HG03575 (cell line): Measurements from ENCODE around the gene TEKTIP1.
"Not testable (repeated sequence)": the region's sequence is repeated elsewhere in the genome, so short reads cannot be mapped to it uniquely, and the experiment has no call there.

Source experiments
- ATAC-seq: cut with Tn5 transposase; IDR thresholded peaks from one replicate; pipeline ENCODE4 v1.9.1; 2021; ENCODE audit not compliant: unreplicated experiment, insufficient number of reproducible peaks, low FRiP score; ENCODE audit errors: extremely low read depth

Gene TEKTIP1

DNA sequence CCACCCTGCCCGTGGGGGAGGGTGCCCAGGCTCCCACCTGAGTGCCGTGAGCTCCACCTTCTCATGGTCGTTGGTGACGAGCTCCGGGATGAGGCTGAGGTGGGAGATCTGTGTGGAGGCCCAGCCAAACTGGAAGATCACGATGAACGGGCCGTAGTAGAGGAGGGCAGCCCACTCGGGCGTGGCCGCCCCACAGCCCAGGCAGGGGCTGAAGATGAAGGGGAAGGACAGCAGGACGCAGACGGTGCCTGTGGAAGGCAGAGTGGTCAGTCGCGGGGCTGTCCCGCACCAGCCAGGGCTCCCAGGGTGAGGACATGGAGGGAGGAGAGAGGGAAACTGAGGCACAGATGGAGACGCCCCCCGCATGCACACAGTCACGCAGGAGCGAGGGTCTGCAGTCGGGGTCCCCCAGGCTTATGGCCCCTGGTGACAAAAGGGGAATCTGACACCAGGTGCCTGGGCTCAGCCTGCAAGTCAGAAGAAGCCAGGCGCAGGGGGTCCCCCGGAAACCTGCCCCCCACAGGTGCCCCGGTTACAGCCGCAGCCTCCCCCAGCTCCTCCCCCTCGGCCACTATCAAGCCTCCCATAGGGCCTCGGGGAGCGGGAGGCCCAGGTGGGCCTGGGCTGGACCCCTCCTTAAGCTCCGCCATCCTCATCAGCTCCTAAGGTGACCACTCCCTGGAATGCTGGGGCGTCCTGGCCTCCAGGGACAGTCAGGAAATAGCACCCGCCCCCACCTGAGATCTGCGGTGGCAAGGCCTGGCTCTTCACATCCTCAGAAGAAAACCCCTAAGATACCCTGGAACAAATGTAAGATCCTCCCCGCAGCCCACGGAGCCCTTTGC lies 12.2 kb downstream of the TEKTIP1 start:
- ATAC-seq: no peak

DNA sequence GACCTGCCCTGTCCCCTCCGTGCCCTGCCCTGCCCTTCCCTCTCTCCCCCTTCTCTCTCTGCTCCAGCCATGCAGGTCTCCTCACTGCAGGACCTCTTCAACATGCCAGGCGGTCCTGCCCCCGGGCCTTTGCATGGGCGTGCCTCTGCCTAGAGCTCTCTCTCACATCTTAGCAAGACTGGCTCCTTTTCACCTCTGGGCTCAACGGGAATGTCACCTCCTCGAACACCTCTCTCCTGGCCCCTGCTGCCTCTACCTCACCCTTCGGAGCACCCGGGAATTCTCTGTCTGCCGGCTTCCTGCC lies 12.8 kb downstream of the TEKTIP1 start:
- no peak for ATAC-seq

DNA sequence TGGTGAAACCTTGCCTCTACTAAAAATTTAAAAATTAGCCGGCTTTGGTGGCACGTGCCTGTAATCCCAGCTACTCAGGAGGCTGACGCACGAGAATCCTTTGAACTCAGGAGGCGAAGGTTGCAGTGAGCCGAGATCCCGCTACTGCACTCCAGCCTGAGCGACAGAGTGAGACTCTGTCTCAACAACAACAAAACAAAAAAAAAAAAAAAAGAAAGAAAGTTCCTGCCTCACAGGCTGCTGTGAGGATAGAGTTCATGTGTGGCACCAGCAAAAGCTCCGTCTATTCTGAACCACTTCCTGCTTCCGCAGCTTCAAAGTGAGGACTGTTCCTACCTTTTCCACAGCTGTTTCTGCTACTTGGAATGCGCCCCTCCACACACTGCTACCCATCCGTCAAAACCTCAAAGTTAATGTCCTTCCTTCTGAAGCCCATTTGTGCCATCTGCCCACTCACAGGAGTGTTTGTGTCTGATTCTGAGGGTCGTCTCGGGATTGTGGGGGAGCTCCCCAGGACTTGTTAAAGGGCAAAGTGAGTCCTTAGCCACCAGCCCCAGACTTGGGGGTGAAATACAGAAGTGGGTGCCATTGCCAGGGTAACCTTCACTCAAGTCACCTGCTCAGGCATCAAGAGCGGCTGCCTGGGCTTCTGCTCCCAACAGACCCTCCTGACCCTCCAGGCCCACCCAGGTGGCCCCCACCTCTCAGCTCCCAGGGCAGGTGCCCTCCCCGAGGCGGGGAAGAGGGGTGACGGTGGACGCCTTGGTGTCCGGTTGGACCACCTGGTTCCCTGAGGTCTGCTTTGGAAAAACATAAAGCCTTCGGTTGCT lies 15.5 kb downstream of the TEKTIP1 start:
- no peak for ATAC-seq

DNA sequence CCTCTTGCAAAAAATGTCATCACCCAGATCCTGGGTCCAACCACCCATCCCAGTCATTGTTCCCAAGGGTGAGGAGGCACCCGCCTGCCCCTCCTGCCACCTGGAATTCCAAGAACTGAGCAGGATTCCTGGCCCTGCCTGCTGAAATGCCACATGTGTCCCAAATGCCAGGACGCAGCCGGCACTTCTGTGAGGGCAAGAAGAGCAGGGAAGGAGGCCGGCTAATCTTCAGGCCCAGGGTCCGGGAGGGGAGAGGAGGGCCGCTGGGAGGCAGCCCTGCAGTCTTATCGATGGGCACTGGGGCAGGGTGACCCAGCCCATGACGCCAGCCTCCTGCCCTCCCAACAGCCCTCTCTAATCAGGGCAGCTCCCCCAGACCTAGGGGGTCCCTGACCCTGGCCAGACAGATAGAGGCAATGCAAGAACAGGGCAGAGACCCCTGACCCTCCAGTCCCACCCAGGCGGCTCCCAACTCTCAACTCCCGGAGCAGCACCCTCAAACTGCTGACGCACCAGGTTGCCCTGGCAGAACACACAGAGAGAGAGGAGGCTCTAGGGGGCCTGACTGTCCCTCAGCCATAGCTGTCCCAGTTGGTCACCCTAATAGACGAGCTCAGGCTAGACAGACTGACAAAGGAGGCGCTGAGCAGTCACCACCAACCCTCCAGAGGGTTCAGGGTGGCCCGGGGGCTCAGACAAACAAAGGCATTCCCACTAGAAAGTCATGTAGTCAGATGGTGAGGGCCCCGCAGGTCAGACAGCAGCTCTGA lies 16.9 kb downstream of the TEKTIP1 start:
- ATAC-seq: no peak

DNA sequence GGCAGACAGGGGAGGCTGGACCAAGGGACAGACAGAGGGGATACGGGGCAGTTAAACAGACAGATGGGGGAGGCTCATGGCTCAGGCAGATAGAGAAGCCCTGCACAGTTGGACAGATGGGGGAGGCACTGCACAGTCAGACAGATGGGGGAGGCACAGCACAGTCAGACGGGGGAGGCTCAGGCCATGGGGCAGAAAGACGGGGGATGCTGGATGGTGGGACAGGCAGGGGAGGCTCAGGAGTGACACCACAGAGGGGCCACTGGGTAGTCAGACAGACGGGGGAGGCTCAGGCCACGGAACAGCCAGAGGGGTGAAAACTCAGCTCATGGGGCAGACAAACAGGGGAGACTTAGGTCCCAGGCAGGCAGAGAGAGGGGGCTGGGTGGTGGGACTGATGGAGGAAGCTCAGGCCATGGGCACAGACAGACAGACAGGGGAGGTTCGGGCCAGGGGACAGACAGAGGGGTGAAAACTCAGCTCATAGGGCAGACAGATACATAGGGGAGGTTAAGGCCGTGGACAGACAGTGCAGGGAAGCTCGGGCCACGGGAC lies 17.5 kb downstream of the TEKTIP1 start:
- no peak for ATAC-seq

DNA sequence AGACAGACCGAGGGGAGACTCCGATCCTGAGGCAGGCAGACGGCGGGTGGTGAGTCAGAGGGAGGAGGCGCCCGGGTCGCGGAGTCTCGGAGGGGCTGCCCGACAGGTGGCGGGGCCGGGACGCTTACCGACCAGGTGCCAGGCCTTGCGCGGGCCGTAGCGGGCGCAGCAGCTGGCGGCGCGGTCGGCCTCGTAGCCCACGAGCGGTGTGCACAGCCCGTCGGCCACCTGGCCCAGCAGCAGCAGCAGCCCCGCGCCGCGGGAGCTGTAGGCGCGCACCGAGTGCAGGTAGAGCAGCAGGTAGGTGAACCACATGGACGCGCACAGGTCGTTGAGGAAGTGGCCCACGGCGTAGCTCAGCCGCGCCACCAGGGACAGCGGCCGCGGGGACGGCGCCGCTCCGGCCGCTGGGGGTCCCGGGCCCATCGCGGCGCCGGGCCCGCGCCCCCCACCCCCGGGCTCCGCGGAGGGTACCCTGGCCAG lies 18.0 kb downstream of the TEKTIP1 start:
- no peak for ATAC-seq

DNA sequence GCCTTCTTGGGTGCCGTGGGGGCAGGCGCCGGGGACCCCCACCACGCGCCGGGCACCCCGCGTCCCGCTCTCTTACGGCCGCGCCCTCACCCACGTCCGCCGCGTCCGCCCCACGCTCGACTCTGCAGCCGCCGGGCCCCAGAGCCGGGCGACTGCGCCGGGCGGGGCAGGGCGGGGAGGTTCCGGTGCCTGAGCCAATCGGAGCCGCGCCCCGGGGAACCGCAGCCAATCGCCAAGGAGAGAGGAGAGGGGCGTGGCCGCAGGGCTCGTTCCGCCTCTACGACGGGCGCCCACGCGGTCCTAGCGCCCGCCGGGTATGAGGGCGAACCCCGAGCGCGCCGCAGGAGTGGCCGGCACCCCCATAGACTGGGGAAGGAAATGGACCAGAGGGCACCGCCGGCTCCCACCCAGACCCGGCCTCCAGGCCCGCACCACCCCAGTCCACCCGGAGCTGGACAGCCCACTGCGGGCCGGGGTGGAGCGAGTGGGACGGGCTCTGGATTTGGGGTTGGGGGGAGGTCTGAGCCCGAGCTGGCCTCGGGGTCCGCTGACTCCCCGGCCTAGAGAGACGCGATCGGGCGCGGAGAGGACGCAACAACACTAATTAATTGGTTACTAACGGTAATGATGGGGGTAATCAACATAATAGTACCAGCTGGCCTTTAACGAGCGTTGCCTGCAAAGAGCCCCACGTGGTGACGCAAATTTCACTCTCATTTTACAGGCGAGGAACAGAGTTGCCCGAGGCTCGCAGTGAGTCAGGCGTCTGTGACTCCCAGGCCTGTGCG lies 18.7 kb downstream of the TEKTIP1 start, which contains the start of gene MFSD12:
Gene MFSD12, minus strand, starts transcription at position 126 of the 788 bp plus-strand sequence. CDS start 183 bp downstream, outside the sequence.
- peak; percentile 38 for ATAC-seq

DNA sequence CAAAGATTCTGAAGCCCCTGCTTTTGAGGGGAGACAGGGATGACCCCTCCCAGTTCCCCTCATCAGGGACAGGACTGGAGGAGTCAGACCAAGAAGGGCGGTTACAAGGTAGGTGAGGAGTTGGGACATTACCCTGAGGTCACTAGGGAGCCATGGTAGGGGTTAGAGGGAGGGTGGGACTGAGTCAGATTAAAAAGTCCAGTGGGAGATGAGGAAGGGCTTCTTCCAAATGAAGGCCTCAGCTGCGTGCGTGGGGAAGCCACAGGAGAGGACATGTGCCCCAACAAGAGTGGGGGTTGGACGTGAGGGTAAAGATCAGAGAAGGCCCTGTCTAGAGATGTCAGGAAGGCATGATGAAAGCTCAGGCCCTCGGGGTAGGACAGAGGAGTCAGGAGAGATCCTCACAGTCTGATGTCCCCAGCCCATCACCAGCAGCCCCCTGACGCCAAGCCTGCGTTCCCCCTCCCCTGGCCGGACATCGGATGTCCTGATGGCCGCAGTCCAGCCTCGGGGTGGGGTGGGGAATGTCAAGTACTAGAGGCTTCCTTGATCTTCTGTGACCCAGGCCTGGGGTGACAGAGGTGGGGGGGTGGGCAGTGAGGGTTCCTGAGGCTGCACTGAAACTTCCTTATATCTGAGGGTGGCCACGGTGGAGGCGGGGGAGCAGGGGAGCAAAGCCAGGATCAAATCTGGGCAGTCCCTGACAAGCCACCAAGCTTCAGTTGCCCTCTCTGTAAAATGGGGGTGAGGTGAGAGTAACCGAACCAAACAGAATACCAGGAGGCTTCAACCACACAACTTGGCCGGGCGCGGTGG lies 24.9 kb downstream of the TEKTIP1 start:
- no peak for ATAC-seq

DNA sequence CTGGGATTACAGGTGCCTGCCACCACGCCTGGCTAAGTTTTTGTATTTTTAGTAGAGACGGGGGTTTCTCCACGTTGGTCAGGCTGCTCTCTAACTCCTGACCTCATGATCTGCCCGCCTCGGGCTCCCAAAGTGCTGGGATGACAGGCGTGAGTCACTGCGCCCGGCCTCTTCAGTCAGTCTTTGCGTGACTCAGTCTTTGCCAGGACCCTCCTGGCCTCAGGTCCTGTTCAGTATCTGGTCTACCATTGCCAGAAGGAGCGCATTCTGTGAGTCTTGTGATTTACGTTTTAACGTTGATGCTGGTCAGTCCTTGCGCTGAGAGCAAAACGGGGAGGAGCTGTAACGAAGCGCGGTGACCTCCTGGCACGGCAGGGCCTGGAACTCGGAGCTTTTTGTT lies 26.2 kb downstream of the TEKTIP1 start:
- no peak for ATAC-seq

DNA sequence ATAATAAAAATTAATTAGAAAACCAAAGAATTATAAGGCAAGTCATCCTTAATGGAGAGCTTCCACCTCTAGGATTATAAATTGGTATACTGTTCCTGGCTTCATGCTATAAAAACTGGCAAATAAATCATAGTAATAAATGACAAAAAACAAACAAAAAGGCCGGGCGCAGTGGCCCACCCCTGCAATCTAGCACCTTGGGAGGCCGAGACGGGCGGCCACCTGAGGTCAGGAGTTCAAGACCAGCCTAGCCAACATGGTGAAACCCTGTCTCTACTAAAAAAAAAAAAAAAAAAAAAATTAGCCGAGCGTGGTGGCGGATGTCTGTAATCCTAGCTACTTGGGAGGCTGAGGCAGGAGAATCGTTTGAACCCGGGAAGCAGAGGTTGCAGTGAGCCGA lies 31.1 kb downstream of the TEKTIP1 start:
- ATAC-seq: not testable (repeated sequence)

DNA sequence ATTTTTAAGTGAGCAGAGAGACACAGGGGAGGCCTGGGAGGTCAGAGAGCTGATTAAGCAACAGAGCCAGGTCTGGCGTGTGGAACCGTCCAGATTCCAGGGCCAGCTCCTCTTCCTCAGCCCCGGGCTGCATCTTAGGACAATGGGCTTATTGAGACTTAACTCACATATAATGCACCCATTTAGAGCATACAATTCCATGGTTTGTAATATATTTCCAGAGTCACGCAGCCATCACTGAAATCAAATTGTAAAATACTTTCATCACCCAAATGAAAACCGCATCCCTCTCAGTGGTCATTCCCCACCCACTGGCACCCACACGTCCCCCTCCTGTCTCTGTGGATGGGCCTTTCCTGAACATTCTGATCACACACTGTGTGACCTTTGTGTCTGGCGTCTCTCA lies 31.6 kb downstream of the TEKTIP1 start:
- ATAC-seq: no peak

DNA sequence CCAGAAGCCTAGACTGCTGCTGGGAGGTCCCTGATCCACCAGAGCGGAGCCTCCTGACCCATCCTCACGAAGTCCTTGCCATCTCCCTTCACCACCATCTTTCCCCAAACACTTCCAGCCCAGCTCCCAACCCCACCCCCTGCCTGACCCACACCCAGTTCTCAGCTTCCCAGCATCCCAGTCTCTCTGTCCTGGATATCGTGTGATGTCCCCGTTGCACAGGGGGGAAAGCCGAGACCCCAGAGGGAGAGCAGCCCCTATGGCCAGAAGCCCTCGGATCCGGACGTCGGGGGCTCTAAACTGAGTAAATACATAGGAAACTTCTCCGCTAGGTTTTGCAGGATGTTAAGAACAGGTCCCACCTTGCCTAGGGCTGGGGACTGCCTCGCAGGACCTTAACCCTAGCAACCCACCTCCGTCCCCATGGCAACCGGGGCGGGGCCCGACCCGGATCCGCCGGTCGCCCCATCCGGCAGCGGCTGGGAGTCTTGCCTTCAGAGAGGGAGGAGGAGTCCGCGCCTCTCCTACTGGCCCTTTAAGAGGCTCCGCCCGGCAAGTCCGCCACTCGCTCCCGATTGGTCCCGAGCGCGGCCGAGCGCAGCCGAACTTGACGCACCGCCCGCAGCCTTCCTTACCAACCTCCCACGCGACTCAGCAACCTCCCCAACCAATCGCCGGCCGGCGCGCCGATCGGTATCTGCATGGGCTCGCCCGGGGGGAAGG lies 33.3 kb downstream of the TEKTIP1 start:
- ATAC-seq: peak; percentile 77

DNA sequence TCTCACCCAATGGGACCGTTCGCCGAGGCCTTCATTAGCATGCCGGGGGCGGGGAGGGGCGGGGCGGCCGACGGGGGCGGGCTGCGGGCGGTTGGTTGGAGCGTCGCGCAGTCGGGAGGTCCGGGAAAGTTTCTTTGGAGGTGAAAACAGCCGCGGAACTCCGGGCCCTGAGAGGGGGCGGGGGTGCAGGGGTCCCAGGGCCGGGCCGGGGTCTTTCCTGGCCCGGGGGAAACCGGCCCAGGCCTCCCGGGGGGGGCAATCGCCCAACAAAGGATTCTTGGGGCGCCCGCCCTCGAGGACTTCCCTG lies 33.8 kb downstream of the TEKTIP1 start, which contains the start of gene HMG20B:
Gene HMG20B, plus strand, starts transcription at position 90 of the 307 bp plus-strand sequence. CDS start 366 bp downstream, outside the sequence.
- no peak for ATAC-seq

DNA sequence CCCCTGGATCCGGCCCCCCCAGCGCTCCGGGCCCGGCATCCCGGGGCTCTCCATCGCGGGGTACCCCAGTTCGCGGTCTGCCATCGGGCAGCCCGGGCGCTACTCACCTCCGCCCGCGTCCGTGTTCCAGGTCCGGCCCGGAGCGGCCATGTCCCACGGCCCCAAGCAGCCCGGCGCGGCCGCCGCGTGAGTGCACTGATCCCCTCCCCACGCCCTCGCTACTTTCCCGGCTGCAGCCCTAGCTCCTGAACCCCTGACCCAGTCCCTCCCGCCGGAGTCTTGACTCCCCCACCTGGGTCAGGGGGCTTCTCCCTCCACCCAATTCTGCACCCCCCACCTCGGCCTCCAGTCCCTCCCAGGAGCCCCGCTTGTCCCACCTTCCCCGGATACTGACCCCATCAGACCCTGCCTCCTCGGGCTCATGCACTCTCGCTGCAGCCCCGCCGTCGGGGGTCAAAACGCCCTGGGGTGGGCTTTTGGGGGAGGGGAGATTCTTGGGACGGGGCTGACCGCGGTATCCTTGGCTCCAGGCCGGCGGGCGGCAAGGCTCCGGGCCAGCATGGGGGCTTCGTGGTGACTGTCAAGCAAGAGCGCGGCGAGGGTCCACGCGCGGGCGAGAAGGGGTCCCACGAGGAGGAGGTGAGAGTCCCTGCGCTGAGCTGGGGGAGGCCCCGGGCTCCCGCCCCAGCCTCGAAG lies 34.3 kb downstream of the TEKTIP1 start:
- ATAC-seq: no peak

DNA sequence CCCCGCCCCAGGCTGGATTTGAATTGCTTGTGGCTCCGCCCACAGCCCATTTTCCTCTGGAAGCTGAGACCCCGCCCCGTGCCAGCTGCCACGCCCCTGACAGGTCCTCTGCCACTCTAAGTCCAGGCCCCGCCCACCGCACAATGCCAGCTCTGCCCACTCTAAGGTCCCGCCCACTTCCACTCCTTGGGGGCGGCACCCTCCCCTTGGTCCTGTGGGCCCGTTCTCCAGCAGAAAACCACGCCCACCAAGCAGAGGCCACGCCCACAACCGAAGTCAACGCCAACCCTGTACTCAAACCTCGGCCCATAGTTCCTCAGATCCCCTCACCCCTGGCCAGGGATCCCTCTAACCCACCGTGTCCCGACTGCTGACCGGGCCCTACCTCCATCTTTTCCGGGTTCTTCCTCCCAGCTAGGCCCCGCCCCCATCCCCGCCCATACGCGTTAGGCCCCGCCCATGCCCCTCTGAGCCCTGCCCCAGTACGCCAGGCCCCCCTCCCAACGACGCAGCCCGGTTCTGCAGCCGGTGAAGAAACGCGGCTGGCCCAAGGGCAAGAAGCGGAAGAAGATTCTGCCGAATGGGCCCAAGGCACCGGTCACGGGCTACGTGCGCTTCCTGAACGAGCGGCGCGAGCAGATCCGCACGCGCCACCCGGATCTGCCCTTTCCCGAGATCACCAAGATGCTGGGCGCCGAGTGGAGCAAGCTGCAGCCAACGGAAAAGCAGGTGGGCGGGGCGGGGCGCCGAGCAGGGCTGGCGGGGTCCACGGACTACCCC lies 35.1 kb downstream of the TEKTIP1 start:
- no peak for ATAC-seq

DNA sequence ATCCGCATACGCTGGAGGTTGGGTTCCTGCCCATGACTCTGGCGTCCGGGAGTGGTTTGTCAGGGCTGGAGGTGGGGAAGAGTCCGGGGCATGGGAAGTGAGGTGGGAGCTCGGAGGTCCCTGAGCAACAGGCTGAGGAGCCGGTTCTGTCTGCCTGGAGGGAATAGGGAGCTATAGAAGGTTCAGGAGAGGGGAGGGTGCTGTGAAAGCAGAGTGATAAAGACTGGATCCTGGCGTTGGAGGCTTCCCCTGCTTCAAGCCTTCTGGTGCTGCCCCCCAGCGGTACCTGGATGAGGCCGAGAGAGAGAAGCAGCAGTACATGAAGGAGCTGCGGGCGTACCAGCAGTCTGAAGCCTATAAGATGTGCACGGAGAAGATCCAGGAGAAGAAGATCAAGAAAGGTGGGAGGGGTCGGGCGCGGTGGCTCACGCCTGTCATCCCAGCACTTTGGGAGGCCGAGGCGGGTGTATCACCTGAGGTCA lies 36.3 kb downstream of the TEKTIP1 start:
- no peak for ATAC-seq
